ENCODE measurements around the gene GTF2IRD1.
A peak's percentile ranks its signal among the peaks of the same experiment; 100 is the strongest.
"Not testable (repeated sequence)": the region's sequence is repeated elsewhere in the genome, so short reads cannot be mapped to it uniquely, and the experiment has no call there.

GTF2IRD1 gene

DNA sequence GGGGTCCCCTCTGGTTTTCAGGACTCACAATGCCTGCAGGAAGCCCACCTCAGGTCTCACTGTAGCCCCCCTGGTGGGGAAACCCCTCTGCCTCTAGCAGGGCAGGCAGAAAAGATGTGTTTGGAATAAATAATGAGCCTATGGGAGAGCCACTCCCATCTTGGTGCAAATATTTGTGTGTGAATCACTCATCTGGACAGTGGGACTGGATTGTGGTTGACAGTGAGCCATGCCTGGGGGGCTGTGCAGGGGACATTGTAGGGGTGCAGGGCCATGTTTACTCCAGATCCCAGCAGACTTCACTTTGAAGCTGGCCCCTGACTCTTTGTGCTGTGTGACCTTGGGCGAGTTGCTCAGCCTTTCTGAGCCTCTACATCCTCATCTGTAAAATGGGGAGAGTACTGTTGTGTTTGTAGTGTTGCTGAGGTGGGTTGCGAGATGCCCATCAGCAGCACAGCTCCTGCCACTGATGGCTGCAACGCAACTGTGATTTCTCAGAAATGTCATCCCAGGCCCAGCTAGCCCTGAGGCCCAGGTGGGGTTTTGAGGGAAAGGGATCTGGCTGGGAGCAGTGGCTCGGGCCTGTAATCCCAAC lies 20.7 kb downstream of the GTF2IRD1 start:
- DNase-seq = no peak

DNA sequence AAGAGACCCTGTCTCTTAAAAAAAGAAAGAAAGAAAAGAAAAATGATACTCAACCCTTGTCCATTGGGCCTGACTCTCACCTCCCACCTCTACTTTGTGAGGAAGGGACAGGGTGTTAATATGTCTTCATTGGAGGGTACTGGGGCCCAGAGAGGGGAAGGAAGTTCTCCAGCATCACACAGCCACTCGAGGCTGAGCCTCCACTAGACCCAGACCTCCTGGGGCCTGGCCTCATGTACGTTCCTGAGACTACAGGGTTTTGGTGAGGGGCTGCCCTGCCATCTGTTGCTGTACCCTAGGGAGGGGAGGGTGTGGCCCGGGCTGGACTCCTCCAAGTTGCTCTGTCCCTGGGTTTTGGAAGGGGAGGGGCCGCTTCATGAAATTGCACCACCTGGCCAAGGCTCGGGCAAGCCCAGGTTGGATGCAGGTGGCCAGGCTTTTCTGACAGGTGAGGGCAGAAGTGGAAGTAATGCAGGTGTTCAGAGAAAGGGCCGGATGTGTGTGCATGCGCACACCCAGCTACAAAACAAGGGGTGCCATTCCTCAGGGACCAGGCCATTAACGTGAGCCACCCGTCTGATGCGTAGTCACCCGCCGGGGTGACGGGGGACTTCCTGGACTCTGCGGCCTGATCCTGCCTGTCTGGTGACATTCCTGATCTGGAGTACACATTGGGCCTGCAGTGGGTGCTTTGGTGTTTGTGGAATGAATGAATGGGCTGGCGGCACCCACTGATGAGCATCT lies 21.7 kb downstream of the GTF2IRD1 start:
- DNase-seq = no peak

DNA sequence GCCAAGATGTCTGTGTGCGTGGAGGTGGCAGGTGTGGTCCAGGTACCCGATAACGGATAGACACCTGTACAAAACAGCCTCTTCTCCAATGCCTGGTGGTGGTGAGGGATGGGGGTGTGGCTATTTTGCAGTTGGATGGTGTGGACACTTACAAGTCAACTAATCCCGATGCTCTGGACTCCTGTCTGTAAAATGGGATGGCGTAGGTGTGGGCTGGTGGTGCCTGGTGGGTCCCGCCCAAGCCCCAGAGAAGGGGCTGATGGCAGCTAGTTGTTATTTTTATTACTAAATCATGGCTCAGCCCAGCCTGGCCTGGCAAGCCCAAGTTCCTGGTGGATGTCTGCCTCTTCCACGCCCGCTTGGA lies 22.3 kb downstream of the GTF2IRD1 start:
- no peak for DNase-seq

DNA sequence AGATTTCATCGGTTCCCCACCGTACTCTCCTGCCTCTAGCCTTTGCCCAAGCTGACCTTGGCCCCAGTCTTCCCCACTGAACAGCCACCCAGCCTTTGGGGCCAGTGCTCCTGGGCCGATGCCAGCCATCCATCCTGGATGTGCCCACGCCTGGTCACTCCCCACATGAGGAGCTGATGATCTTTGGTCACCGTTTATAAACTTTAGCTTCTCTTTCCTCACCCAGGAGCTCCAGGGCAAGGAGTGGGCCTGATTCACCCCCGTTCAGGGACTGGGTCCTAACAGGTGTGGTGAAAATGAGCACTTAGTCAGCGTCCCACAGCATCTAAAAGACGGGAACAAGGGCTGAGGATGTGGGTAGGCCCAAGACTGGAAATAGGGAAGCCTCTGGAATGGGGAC lies 22.9 kb downstream of the GTF2IRD1 start:
- DNase-seq = no peak

DNA sequence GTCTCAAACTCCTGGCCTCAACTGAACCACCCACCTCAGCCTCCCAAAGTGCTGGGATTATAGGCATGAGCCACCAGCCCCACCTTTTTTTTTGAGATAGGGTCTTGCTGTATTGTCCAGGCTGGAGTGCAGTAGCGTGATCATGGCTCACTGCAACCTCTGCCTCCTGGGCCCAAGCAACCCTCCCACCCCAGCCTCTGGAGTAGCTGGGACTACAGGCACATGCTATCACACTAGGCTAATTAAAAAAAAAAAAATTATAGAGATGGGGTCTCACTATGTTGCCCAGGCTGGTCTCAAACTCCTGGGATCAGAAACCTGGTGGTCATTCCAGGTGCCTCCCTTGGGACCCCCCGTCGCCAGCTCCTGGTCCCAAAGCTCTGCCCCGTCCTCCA lies 25.0 kb downstream of the GTF2IRD1 start:
- DNase-seq = no peak

DNA sequence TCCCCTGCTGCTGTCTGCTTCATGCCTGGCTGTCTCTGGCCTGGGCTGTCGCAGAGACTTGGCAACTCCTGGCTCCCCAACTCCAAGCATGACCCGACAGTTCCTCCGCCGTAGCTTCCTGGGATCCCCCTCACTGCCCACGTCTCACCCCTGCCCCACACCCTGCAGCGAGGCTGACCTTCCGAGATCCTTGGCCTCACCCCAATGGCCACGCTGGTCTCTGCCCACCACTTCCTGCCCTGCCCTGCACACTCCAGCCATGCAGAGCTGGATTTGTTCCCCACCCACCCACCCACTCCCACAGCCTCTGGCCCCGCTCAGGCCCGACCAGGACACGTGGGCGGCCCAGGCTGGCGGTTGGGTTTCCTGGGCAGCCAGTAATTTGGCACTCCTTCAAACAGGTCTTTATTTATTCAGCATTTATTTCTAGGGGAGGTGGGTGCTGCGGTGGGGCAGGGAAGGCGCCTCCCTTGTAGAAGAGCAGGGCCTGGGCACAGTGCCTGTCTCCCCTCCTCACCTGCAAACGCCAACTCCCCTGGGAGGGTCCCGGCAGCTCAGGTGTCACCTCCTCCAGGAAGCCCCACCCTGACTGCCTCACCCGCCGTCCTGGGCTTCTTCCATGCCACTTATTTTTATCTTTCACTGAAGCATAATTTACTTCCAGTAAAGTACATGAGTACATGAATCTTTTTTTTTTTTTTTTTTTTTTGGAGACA lies 25.5 kb downstream of the GTF2IRD1 start:
- DNase-seq = no peak

DNA sequence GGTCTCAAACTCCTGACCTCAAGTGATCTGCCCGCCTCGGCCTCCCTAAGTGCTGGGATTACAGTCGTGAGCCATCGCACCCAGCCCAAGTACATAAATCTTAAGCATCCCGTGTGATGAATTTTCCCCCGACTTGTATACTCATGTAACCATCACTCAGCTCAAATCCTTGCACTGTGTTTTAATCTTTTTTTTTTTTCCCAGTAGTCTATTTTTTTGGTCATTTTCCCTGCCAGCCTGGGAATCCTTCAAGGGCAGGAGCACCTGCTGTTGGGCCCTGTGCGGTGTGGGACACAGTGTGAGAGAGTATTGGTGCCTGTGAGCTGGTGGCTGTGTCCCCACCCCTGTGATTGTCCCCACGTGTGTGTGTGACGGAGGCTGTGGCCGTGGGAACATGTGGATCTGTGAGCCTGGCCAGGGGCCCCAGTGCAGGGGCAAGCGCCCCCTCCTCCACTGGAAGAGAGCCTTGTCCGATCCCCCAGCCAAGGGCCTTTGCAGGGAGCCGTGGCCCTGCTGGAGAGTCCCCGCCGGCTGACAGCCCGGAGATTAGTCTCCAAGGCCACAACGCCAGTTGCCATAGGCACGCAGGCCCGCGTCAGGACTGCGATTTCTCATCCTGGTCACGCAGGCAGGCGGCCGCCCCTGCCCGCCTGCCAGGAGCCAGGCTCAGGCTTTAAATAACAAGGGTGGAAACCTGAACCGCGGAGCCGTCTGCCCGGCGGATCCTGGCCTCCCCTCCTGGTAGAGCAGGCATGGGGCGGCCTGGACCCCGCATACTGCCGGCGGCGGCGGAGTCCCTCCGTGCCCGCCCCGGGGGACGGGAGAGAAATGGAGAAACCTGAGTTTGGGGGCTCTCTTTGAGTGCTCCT lies 26.5 kb downstream of the GTF2IRD1 start:
- DNase-seq = peak; percentile 52

DNA sequence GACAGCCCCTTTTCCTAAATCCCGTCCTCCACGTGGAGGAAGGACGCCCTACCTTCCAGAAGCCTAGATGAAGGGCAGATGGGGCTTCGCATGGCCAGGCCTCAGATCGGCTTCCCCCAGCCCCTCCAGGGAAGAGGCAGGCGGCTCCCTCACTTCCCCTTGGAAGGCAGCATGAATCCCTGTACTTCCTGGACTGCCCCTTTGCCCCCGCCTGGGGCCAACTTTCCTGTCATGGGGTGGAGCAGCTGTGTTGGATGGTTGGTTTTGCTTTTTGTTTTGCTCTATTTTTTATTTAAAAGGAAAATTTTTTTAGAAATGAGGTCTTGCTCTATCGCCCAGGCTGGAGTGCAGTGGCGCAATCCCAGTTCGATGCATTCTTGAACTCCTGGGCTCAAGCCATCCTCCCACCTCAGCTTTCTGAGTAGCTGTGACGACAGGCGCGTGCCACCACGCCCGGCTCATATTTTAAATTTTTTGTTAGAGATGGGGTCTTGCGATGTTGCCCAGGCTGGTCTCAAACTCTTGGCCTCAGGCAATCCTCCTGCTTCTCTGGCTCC lies 27.2 kb downstream of the GTF2IRD1 start:
- no peak for DNase-seq

DNA sequence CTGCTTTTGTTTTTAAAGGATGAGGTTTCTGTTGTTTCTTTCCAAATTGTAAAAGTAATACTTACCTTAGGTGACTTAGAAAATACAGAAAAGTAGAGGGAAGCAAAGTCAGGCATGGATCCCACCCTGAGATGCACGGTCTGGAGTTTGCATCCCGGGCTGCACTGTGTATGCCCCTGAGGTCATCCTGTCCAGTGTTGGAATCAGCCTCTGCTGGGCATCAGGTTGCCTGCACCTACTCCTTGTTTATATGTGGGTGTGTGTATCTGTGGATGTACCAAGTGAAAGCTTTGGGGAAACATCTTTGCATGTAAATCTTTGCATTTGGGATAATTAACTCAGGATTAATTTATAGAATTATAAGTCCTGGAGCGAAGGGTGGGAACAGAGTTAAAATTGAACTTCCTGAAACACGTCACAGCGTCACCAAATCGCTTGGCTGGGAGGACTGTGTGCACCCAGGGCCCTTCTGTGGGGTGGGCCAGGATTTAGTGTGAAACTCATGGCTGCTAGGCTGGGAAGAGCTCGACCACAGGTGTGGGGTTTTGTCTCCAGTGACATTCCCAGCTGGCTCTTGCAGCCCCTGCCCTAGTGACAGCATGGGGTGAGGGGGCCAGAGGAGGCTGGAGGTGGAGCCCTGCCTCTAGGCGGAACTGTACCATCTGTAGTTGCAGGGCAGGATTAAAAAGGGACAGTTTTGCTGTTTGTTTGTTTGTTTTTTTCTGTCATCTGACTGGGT lies 27.9 kb downstream of the GTF2IRD1 start:
- no peak for DNase-seq

DNA sequence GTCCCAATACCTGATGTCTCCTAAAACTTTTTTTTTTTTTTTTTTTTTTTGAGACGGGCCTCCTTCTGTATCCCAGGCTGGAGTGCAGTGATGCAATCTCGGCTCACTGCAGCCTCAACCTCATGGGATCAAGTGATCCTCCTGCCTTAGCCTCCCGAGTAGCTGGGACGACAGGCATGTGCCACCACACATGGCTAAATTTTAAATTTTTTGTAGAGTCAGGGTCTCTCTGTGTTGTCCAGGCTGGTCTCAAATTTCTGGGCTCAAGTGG lies 28.4 kb downstream of the GTF2IRD1 start:
- no peak for DNase-seq

DNA sequence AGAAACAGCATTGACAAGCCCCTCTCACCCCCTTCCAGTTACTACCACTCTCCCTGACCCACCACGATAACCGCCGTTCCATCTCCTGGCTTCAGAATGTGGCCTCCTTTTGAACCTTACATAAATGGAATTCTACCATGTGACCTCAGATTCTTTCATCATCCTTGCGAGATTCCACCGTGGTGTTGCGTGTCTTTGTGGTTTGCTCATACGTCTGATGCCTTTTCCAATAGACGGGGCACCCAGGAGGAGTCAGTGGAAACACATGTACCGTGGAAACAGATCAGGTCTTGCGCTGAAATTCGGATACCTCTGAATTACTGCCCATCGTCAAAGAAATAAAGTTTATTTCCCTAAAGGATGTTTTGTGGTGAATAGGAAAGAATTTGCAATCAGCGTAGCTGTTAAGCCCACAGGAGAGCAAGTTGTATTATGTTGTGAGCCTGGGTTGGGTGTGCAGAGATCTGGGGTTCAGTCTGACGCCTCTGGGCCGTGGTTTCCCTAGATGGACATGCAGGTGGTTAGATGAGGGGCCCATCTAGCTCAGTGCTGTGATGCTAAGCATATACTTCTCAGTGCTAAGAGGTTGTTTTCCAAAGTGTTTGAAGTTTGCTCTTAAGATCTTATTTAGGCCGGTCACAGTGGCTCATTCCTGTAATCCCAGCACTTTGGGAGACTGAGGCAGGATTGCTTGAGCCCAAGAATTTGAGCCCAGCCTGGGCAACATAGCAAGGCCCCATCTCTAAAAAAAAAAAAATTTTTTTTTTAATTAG lies 29.1 kb downstream of the GTF2IRD1 start:
- DNase-seq = no peak

DNA sequence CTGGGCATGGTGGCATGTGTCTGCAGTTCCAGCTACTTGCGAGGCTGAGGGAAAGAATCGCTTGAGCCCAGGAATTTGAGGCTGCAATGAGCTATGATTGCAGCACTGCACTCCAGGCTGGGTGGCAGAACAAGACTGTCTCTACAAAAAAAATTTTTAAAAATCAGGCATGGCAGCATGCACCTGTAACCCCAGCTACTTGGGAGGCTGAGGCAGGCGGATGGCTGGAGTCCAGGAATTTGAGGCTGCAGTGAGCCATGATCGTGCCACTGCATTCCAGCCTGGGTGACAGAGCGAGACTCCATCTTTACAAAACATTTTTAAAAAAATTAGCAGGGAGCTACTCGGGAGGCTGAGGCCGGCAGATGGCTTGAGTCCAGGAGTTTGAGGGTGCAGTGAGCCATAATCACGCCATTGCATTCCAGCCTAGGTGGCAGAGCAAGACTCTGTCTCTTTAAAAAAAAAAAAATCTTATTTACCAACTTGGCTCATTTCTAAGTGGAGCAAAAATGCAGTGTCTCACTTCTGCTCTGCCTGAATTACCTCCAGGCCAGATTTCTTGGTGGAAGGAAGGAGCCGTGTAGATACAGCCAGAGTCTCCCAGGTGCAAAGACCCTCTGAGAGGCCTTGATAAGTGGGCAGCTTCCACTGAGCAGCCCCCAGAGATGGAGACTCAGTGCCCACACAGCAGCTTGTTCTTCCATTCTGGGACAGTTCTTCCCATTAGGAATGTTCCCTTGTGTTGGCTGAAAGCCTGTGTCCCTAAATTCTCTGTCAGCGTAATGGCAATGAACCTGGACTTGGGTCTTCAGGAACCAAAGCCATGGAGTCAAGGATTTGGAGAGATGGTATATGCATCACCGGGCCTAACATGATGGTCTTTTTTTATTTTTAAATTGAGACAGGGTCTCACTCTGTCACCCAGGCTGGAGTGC lies 30.0 kb downstream of the GTF2IRD1 start:
- DNase-seq = no peak

DNA sequence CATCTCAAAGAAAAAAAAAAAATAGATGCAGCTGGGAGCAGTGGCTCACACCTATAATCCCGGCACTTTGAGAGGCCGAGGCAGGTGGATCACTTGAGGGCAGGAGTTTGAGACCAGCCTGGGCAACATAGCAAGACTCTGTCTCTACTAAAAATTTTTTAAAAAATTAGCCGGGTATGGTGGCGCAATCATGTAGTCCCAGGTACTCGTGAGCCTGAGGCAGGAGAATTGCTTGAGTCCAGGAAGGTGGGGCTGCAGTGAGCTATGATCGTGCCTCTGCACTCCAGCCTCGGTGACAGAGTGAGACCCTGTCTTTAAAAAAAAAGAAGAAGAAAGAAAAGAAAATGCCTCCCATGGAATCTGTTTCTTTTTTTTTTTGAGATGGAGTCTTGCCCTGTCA lies 31.9 kb downstream of the GTF2IRD1 start:
- DNase-seq = no peak

DNA sequence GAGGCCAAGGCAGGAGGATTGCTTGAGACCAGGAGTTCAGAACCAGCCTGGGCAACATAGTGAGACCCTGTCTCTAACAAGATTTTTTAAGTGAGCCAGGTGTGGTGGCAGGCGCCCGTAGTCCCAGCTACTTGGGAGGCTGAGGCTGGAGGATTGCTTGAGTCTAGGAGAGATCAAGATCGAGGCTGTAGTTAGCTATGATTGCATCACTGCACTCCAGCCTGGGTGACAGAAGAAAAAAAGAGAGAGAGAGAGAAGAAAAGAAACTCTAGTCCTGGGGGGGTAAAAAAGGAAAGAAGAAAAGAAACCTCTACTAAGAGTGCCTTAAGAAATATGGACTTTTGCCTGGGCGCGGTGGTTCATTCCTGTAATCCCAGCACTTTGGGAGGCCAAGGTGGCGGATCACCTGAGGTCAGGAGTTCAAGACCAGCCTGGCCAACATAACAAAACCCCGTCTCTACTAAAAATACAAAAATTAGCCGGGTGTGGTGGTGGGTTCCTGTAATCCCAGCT lies 34.9 kb downstream of the GTF2IRD1 start:
- not testable (repeated sequence) for DNase-seq

DNA sequence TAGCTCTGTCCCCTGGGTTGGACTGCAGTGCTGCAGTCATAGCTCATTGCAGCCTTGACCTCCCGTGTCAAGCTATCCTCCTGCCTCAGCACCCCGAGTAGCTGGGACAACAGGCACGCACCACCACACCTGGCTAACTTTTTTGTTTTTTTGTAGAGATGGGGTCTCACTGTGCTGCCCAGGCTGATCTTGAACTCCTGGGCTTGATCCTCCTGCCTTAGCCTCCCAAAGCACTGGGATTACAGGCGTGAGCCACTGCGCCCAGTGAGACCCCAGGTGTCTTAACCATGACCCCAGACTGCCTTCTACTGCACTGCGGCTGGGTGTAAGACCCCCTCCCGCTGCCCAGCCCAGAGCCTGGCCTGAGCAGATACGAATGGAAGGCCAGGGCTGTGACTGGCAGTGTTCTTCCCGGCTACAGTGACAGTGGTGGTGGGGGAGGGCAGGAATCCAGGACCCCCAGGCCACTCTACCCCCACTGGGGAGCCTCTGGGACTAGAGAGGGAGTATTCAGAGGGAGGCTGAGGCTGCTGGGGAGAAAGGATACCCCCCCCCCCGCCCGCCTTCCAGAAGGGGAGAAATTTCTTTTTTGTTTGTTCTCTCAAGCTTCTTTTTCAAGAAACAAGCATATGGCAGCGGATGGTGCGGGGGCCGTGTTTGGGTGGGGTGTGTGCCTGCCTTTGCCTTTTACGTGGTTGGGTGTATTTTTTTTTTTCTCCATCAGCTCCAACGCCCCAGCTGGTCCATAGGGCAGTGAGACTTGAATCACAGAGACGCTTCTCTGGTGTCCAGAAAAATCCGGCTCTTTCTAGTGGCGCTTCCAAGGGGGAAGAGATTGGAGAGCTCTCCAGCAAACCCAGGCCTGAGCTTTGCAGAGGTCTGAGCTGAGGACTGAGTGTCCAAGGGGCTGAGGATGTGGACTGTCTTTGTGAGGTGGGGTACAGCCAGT lies 36.6 kb downstream of the GTF2IRD1 start:
- DNase-seq = no peak

DNA sequence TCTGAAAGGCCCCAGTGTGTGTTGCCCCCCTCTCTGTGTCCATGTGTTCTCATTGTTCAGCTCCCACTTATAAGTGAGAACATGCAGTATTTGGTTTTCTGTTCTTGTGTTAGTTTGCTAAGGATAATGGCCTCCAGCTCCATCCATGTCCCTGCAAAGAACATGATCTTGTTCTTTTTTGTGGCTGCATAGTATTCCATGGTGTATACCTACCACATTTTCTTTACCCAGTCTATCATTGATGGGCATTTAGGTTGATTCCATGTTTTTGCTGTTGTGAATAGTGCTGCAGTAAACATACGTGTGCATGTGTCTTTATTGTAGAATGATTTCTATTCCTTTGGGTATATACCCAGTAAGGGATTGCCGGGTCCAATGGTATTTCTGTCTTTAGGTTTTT lies 37.8 kb downstream of the GTF2IRD1 start:
- not testable (repeated sequence) for DNase-seq

DNA sequence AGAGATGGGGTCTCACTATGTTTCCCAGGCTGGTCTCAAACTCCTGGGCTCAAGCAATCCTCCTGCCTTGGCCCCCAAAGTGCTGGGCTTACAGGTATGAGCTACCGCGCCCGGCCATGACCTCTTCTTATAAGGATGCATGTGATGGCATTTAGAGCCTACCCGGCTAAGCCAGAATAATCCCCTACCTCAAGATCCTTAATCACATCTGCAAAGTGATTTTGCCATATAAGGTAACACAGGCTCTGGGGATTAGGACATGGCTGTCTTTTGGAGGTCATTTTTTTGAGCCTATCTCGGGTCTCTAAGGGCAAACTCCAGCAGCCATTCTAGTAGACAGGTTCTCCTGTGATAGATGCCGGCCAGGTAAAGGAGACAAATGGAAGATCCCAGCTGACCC lies 39.6 kb downstream of the GTF2IRD1 start:
- no peak for DNase-seq

DNA sequence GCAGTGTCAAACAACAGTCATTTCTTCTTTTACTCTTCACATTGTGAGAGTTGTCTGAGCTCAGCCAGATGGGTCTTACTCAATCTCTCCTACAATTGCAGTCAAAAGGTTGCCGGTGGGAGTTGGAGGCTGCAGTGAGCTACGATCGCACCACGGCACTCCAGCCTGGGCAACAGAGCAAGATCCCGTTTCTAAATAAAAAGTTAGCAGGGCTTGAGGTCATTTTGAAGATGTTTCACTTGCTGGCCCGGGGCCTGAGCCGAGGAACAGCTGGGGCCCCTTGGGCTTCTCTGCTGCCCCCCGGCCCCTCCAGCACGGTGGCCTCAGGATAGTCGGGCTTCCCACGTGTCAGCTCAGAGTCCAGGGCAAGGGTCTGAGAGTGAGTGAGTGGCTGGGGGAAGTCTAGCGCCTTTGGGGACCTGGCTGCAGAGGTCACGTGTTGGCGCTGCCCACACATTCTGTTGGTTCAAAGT lies 40.4 kb downstream of the GTF2IRD1 start:
- no peak for DNase-seq
